ENCODE results near the gene PTPRE. TPM values are rescaled to one million over a fixed set of nuclear protein-coding genes. Genes with fewer than 3 reads are reported as not detected.

PTPRE gene
- polyA plus RNA-seq, 1 donor from 2014 or later = 4.1 TPM

- H3K36me3 ChIP-seq (ENCODE audit: insufficient read depth, low read length) = no peaks in the 10 kb centered on the region
- no peak for TF ChIP-seq SMC3 (conservative IDR thresholded peaks at IDR 0.05; ENCODE audit: poor library complexity)
- no peak for TF ChIP-seq CTCF (IDR thresholded peaks at IDR 0.05; ENCODE audit: poor library complexity, severe bottlenecking)
- no peak for TF ChIP-seq REST (IDR thresholded peaks at IDR 0.05; ENCODE audit: borderline replicate concordance)
- TF ChIP-seq POLR2AphosphoS5 (IDR thresholded peaks at IDR 0.05) = no peak
- TF ChIP-seq TAF1 (IDR thresholded peaks at IDR 0.05; ENCODE audit: low read depth) = no peak
- no peaks in the 10 kb centered on the region for H3F3A ChIP-seq (ENCODE audit: insufficient read depth, low read length, poor library complexity, severe bottlenecking)
- no peak overlapping the region for H3K4me3 ChIP-seq (ENCODE audit: low read length)
- H3K9ac ChIP-seq (ENCODE audit: low read length) = no peak overlapping the region
- no peak overlapping the region for H3K27ac ChIP-seq (ENCODE audit: low read length)
- no peaks in the 10 kb centered on the region for H3K9me2 ChIP-seq (ENCODE audit: insufficient read depth, low read length)
- H3K9me3 ChIP-seq (ENCODE audit: low read length) = peaks cover 8% of the 10 kb centered on the region
- no peaks in the 10 kb centered on the region for H3K79me2 ChIP-seq (replicated peaks; ENCODE audit: insufficient read depth, low read length)
- no peaks in the 10 kb centered on the region for H4K20me1 ChIP-seq (ENCODE audit: insufficient read depth)
- no peak overlapping the region for H3K4me2 ChIP-seq (ENCODE audit: low read length)
- no peak overlapping the region for H2AFZ ChIP-seq (ENCODE audit: low read depth, low read length)
- no peaks in the 10 kb centered on the region for H3K27me3 ChIP-seq (ENCODE audit: insufficient read depth, low read depth, low read length)
Measured at GRCh38 chr10:127866276-127867013, 40.5 kb upstream of the PTPRE start.

- Histone ChIP-seq H3K79me2 (replicated peaks; ENCODE audit: insufficient read depth, low read length) (no peaks in the 10 kb centered on the region), H2AFZ (ENCODE audit: low read depth, low read length) (no peak overlapping the region), H3K27me3 (ENCODE audit: insufficient read depth, low read depth, low read length) (no peaks in the 10 kb centered on the region), H3K4me2 (ENCODE audit: low read length) (no peak overlapping the region), H4K20me1 (ENCODE audit: insufficient read depth) (no peaks in the 10 kb centered on the region), H3K9me3 (ENCODE audit: low read length) (peaks cover 8% of the 10 kb centered on the region), H3F3A (ENCODE audit: insufficient read depth, low read length, poor library complexity, severe bottlenecking) (no peaks in the 10 kb centered on the region), H3K9ac (ENCODE audit: low read length) (no peak overlapping the region), H3K9me2 (ENCODE audit: insufficient read depth, low read length) (no peaks in the 10 kb centered on the region), H3K4me3 (ENCODE audit: low read length) (no peak overlapping the region), H3K27ac (ENCODE audit: low read length) (no peak overlapping the region), H3K36me3 (ENCODE audit: insufficient read depth, low read length) (no peaks in the 10 kb centered on the region)
- no peak for TF ChIP-seq EP300 (conservative IDR thresholded peaks at IDR 0.05; ENCODE audit: poor library complexity, severe bottlenecking)
- no peak for TF ChIP-seq REST (IDR thresholded peaks at IDR 0.05; ENCODE audit: borderline replicate concordance)
- no peak for TF ChIP-seq EZH2 (IDR thresholded peaks at IDR 0.05; ENCODE audit: borderline replicate concordance, insufficient read depth, low read length, poor library complexity, severe bottlenecking)
Measured at GRCh38 chr10:127867805-127868204, 39.1 kb upstream of the PTPRE start.

All from neural cell (in vitro differentiated cells).